Measurements from ENCODE around the gene SPRY4.
"Not testable (repeated sequence)": the region's sequence is repeated elsewhere in the genome, so short reads cannot be mapped to it uniquely, and the experiment has no call there.

Gene SPRY4

GRCh38 chr5:142324871-142325724 lies at the start of gene SPRY4:
Gene SPRY4 (minus strand): TSS chr5:142325021. CDS start chr5:142315108, 9,913 bp downstream.
- DNase-seq: peak; percentile 86

- DNase-seq: no peak
Measured at GRCh38 chr5:142368529-142368928, 43.7 kb upstream of the SPRY4 start.

GRCh38 chr5:142366007-142366406 lies 41.2 kb upstream of the SPRY4 start:
- no peak for DNase-seq

- DNase-seq: peak; percentile 28
Measured at GRCh38 chr5:142364251-142365145, 39.7 kb upstream of the SPRY4 start.

- no peak for DNase-seq
Measured at GRCh38 chr5:142363619-142363963, 38.8 kb upstream of the SPRY4 start.

GRCh38 chr5:142362193-142362592 lies 37.4 kb upstream of the SPRY4 start:
- DNase-seq: not testable (repeated sequence)

- DNase-seq: no peak
Measured at GRCh38 chr5:142360607-142361120, 35.8 kb upstream of the SPRY4 start.

- no peak for DNase-seq
Measured at GRCh38 chr5:142360051-142360498, 35.3 kb upstream of the SPRY4 start.

- no peak for DNase-seq
Measured at GRCh38 chr5:142358648-142359047, 33.8 kb upstream of the SPRY4 start.

GRCh38 chr5:142358121-142358520 lies 33.3 kb upstream of the SPRY4 start:
- no peak for DNase-seq

GRCh38 chr5:142357469-142358090 lies 32.8 kb upstream of the SPRY4 start:
- no peak for DNase-seq

GRCh38 chr5:142356716-142357468 lies 32.1 kb upstream of the SPRY4 start:
- DNase-seq: peak; percentile 21

GRCh38 chr5:142356349-142356715 lies 31.5 kb upstream of the SPRY4 start:
- peak; percentile 4 for DNase-seq

GRCh38 chr5:142353071-142353472 lies 28.3 kb upstream of the SPRY4 start:
- DNase-seq: no peak

GRCh38 chr5:142350021-142350420 lies 25.2 kb upstream of the SPRY4 start:
- no peak for DNase-seq

- no peak for DNase-seq
Measured at GRCh38 chr5:142346706-142347105, 21.9 kb upstream of the SPRY4 start.

- not testable (repeated sequence) for DNase-seq
Measured at GRCh38 chr5:142344915-142345314, 20.1 kb upstream of the SPRY4 start.

- DNase-seq: no peak
Measured at GRCh38 chr5:142343531-142343930, 18.7 kb upstream of the SPRY4 start.

GRCh38 chr5:142342128-142342981 lies 17.5 kb upstream of the SPRY4 start:
- DNase-seq: no peak

- no peak for DNase-seq
Measured at GRCh38 chr5:142339781-142340180, 15.0 kb upstream of the SPRY4 start.

GRCh38 chr5:142334538-142334937 lies 9.7 kb upstream of the SPRY4 start:
- DNase-seq: no peak

Measured in NCI-H2171 (cell line).